C4-2B (cell line): ENCODE data around the gene NCKAP5.

Experiments
- ZFX ChIP-seq: fragments of 450-650 bp; IDR thresholded peaks from 2 replicates; pipeline ENCODE4 v1.6.1; 2017
- TF ChIP-seq, protein P1 (sequence below): fragments of 450-650 bp; conservative IDR thresholded peaks from 2 replicates; pipeline ENCODE4 v1.5.1; 2017; ENCODE audit warnings: mild to moderate bottlenecking

- TF ChIP-seq, protein P1, sequence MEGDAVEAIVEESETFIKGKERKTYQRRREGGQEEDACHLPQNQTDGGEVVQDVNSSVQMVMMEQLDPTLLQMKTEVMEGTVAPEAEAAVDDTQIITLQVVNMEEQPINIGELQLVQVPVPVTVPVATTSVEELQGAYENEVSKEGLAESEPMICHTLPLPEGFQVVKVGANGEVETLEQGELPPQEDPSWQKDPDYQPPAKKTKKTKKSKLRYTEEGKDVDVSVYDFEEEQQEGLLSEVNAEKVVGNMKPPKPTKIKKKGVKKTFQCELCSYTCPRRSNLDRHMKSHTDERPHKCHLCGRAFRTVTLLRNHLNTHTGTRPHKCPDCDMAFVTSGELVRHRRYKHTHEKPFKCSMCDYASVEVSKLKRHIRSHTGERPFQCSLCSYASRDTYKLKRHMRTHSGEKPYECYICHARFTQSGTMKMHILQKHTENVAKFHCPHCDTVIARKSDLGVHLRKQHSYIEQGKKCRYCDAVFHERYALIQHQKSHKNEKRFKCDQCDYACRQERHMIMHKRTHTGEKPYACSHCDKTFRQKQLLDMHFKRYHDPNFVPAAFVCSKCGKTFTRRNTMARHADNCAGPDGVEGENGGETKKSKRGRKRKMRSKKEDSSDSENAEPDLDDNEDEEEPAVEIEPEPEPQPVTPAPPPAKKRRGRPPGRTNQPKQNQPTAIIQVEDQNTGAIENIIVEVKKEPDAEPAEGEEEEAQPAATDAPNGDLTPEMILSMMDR: no peak
- TF ChIP-seq ZFX: no peak
Measured at GRCh38 chr2:133511679-133512078, 56.6 kb downstream of the NCKAP5 start.
